CD4-positive, alpha-beta T cell treated with Interleukin-6 at 100 ng/mL for 8 hours (primary cell): ENCODE measurements around the gene DPP10.
"Not testable (repeated sequence)": the region's sequence is repeated elsewhere in the genome, so short reads cannot be mapped to it uniquely, and the experiment has no call there.

Experiments
- DNase-seq: peaks from one replicate; pipeline ENCODE4 v3.0.0-alpha.2; 2020; ENCODE audit warnings: mixed read lengths, low spot score

Gene DPP10

DNA sequence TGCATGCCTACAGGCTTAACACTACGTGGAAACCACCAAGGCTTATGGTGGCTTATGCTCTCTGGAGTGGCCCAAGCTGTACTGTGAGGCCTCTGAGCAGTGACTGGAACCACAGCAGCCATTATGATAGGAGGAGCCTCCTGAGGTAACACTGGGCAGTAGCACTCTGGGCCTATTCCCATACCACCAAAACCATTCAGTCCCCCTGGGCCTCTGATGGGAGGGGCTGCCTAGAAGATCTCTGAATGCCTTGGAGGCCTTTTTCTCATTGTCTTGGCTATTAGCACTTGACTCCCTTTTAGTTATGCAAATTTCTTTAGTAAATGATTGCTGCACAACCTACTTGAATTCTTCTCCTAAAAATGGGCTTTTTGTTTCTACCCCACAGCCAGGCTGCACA is 985.0 kb downstream of the DPP10 start:
- DNase-seq = no peak

DNA sequence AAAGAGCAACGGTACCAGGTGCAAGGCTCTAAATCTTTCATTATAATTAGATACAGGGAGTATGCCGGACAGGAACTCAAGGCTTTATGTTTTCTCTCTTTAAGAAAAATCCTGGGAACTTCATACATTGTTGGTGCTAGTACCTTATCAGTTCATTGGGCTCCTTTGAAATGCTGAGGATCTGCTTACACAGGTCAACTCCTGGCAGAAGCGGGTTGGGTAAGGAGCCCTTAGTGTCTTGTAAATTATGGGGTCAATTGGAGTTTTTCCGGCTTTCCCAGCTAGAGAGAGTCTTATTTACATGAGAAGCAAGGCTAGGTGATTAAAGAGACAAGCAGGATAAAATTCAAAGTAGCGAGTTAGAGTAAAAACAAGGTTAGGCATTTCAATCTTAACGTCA is 998.3 kb downstream of the DPP10 start:
- not testable (repeated sequence) for DNase-seq

DNA sequence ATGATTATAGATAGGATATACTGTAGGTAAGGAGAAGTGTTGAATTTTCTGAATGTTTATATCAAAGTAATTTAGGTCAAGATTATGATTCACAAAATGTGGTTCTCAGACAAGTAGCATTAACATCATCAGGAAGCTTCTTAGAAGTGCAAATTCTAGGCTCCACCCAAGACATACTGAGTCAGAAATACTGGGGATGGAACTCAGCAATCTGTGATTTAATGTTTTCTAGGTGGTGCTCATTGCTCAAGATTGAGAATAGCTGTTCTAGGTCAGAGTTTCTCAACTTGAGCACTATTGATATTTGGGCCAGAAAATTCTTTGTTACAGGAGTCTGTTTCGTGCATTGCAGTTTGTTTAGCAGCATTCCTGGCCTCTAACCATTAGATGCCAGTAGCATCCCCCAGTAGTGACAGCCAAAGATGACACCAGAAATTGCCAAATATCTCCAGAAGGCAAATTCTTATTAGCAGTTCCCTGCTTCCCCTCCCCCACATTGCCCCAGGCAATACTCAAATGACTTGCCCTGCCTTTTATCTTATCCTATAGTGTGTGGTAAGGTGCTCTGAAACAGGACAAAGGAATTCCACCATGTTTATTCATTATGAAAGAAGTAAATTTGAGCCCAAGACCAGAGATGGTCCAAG is 1001.2 kb downstream of the DPP10 start:
- no peak for DNase-seq

DNA sequence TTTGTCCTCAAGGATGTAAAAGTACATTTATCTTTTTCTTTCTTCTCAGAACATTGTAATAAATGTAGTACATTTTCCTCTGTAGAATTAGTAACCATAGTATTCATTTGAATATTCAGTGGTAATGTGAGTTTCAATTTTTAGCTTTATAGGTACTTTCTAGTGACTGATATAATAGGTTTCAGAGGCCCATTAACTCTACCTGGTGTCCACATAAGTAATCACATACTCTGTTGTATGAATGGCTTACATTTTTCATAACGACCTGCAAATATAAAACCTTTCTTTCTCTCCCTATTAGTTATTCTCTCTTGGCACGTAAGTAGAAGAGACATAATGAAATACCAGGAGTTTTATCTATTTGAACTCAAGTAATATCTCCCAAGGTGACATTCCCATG is 1017.6 kb downstream of the DPP10 start:
- DNase-seq = no peak

DNA sequence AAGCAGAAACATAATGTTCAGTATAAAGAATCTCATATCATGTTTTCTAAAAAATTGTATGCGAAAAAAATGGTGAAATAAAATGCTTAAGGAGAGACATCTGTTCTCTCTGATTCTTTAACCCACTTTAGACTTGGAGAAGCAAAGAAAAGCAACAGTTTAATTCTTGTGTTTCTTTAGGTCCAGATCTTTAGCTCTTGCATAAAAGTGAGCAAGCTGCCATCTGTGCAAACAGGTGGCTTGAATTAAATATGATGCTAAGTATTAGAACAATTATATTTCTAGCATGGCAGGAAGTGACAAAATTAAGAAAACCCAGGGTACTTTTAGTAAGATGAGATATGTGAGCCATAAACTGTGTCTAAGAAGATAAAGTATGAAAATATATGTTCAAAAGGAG is 1038.3 kb downstream of the DPP10 start:
- no peak for DNase-seq

DNA sequence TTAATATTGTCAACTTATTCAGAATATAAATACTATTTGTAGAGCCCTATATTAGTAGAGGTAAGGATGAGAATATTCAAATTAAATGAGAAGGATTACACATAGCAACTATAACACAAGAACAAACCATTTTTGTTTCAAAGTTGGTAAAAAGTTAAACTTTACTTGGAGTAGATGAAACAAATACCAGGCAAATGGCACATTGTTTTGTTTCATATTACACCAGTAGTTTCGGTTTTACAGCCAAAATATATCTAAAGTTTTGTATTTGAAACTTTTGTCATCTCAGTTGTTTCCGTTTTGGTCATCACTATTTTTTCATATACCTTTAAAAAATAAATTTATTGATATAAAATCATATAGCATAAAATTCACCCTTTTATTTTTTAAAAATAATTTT is 1039.4 kb downstream of the DPP10 start:
- no peak for DNase-seq

DNA sequence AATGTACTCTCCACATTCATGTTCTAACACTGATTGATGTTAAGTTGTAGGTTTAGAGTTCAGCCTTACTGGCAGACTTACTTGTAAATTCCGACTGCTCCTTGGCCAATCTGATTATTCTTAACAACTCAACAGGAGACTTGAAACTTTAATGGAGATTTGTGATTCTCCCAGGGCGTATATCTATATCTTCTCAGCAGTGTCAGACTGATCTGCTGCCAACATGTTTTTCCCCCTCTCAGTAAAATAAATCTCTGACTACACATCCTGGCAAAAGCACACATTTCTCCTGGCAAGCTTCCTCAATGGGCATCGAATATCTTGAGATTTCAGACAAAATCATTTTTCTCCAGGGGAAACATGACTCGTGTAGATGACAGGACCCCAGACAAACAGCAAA is 1041.2 kb downstream of the DPP10 start:
- DNase-seq = no peak

DNA sequence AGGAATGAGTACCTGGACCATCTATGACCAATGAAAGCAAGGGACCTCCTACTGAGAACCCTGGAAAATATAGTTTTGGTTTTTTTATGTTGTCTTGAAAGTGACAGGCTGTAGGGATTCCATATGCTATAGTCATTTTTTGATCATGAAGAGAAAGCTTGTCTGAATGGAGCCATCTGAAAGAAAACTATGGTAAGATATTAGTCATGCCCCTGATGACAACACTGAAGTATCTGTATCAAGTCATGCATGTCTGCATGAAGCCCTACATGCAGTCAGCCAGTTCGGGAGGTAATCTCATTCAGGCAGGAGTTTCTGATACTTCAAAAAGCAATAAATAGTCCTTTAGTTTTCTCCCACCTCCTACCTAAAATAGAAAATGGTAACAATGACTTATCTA is 1042.0 kb downstream of the DPP10 start:
- DNase-seq = no peak

DNA sequence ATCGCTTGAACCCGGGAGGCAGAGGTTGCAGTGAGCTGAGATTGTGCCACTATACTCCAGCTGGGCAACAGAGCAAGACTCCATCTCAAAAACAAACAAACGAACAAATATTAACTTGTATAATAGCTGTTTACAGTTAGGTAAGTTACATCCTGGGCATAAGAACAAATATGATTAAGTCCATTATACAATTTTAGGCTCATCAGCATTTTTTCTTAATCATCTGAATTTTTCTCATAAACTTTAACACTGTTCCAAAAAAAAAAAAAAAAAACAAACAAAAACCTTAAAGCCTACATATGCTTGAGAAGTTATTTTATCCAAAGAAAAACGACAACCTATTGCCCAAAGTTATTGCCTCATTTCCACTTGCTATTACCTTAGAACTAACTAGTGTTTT is 1042.5 kb downstream of the DPP10 start:
- no peak for DNase-seq

GRCh38 chr2:115491186-115491793 is 1048.8 kb downstream of the DPP10 start:
- DNase-seq = no peak

DNA sequence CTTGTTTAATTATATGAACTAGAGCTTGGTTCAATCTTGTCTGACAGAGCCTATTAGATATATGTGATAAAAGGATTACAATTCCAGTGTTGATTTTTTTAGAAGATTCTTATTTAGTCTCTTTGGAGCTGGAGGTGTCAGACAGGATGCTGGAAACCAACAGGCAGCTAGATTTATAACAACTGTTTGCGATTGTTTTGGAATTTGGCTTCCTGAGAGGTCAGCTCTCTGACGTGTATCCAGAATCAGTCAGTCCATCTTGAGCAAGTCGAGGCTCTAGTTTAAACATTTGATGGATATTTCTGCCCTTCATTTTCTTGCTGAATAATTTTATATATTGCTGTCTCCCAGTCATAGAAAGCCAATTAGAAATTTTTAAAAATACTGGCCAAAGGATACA is 1062.9 kb downstream of the DPP10 start:
- DNase-seq = no peak

GRCh38 chr2:115520727-115521126 is 1078.3 kb downstream of the DPP10 start:
- no peak for DNase-seq

GRCh38 chr2:115524452-115524851 is 1082.0 kb downstream of the DPP10 start:
- no peak for DNase-seq

DNA sequence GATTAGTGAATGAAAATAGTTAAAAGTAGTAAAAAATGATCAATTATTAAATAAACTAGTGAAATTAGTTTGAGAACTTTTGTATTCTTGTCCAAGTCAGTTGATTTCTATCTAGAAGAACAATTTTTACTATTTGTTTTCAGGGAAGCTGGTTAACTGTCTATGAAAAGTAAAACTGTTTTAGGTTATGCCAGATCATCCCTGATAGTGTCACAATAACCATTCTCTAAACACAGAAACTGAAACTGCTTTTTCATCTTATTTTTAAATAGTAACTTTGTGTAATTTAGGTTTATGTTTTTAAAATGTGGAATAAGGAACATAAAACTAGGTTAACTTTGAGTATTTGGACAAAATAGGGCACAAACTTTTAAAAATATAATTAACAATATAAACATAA is 1087.2 kb downstream of the DPP10 start:
- no peak for DNase-seq

GRCh38 chr2:115533081-115533480 is 1090.6 kb downstream of the DPP10 start:
- DNase-seq = no peak

GRCh38 chr2:115541814-115542213 is 1099.4 kb downstream of the DPP10 start:
- DNase-seq = no peak

DNA sequence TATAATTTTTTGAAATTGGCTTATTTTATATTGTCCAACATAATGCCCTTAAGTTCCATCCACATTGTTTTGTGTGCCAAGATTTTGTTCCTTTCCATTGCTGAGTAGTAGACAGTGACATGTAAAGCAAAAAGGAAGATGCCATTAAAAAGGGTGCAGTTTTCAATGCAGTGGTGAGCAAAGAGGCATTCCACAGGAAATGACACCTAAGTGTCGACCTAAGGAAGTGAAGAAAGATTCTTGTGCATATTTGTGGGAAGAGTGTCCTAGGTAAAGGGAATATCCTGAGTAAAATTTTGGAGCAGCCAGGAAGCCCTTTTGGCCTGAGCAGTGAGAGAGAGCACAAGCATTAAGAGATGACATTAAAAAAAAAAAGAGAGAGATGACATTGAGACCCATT is 1099.9 kb downstream of the DPP10 start:
- no peak for DNase-seq

GRCh38 chr2:115543024-115543423 is 1100.6 kb downstream of the DPP10 start:
- DNase-seq = no peak

GRCh38 chr2:115543461-115543860 is 1101.0 kb downstream of the DPP10 start:
- no peak for DNase-seq

DNA sequence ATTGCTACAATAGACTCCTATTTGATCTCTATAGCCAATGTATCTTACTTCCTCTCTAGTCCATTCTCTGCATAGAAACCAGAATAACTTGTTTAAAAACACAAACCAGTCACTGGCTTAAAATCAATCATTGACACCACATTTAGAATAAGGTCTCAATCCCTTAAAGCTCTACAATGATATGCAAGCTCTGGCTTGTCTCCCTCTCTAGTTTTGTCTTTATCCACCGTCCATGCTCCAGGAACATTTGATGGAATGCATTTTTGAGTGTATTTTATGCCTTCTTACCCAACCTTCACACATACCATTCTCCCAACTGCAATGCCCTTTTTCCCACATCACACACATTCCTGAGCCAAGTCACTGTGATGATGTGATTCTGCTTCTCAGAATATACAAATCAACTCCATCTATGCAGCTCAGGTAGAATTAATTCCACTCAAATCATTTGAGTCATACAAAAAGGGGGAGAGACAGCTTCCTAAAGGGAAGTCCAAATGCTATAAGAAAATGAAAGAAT is 1107.2 kb downstream of the DPP10 start:
- DNase-seq = no peak

- no peak for DNase-seq
Measured at GRCh38 chr2:115552726-115553125, 1110.3 kb downstream of the DPP10 start.

DNA sequence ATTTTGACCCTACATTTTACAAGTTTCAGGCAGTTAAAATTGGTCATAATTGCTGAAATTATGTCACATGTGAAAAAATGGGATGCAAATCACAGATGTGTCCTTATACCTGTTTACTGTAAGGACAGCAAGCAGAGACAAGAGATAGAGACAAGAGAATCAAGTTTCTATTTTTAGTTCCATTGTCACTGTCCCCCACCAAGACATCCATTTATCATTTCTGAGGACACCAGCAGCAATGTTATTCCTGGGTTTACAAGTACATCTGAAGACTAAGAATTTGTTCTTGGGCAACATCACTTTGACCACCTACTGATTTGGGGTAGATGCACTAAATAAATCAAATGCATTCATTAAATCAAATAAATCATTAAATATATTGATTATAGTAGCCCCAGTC is 1111.7 kb downstream of the DPP10 start:
- DNase-seq = no peak

- no peak for DNase-seq
Measured at GRCh38 chr2:115558725-115559124, 1116.3 kb downstream of the DPP10 start.

DNA sequence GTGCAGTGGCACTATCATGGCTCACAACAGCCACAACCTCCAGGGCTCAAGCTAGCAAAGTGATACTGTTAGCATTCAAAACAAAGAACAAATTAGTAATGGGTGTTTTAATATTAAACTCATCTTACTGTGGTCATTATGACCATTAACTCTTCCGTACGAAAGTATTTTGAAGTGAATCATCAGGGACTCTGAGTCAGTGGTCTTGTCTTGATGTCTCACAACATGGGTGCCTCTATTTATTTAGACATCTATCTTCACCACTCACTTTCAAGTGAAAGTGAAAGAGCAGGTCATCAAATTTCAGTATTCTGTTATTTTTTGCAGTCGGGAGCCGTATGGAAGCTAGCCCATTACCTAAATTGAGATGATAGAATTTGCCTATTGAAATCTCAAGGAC is 1118.2 kb downstream of the DPP10 start:
- DNase-seq = no peak
